ENCODE results near the gene CAST. TPM values are rescaled to one million over a fixed set of nuclear protein-coding genes. Genes with fewer than 3 reads are reported as not detected.
"Not testable (repeated sequence)": the region's sequence is repeated elsewhere in the genome, so short reads cannot be mapped to it uniquely, and the experiment has no call there.

CAST gene
- total RNA-seq, 1 donor from 2014 or later: 239 TPM

DNA sequence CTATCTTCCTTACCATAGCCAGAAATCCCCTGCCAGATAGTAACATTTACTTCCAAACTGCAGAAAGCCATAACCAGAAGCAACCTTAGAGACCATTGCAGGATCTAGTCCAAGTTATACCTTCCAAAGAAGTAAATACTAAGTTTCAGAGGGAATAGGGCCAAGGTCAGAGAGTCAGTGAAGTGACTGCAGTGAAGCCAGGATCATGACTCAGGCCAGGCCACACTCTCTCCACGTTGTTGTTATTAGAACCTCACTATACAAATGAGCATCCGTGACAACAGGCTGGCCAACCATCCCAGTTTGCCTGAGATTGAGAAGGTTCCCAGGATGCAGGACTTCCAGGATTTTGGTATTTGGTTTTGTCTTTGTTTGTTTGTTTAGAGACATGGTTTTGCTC is 134.3 kb downstream of the CAST start:
- Mint-ChIP-seq H3K27ac (no peak overlapping the region), H3K4me3 (no peak overlapping the region), H3K36me3 (peaks cover 57% of the 10 kb centered on the region), H3K4me1 (ENCODE audit: unreplicated experiment) (no peaks in the 10 kb centered on the region), H3K9me3 (no peaks in the 10 kb centered on the region), H3K27me3 (no peaks in the 10 kb centered on the region)
- TF ChIP-seq, protein P1, sequence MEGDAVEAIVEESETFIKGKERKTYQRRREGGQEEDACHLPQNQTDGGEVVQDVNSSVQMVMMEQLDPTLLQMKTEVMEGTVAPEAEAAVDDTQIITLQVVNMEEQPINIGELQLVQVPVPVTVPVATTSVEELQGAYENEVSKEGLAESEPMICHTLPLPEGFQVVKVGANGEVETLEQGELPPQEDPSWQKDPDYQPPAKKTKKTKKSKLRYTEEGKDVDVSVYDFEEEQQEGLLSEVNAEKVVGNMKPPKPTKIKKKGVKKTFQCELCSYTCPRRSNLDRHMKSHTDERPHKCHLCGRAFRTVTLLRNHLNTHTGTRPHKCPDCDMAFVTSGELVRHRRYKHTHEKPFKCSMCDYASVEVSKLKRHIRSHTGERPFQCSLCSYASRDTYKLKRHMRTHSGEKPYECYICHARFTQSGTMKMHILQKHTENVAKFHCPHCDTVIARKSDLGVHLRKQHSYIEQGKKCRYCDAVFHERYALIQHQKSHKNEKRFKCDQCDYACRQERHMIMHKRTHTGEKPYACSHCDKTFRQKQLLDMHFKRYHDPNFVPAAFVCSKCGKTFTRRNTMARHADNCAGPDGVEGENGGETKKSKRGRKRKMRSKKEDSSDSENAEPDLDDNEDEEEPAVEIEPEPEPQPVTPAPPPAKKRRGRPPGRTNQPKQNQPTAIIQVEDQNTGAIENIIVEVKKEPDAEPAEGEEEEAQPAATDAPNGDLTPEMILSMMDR (conservative IDR thresholded peaks at IDR 0.05): no peak
- DNase-seq (ENCODE audit: extremely low spot score, unreplicated experiment): no peak

DNA sequence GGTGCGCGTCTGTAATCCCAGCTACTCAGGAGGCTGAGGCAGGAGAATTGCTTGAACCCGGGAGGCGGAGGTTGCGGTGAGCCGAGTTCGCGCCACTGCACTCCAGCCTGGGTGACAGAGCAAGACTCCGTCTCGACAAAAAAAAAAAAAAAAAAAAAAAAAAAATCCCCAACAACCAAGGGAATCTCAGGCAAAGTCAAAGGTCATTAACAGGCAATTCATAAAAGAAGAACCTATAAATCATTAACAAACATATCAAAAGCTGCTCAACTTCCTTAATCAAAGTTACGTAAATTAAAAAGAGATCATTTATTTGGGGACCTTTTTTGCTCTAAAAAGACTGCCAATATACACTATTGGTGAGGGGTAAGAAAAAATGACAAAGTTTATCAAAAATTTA is 139.5 kb downstream of the CAST start:
- H3K4me3 Mint-ChIP-seq; H3K9me3 Mint-ChIP-seq; H3K27me3 Mint-ChIP-seq; DNase-seq (ENCODE audit: extremely low spot score, unreplicated experiment); H3K27ac Mint-ChIP-seq: not testable (repeated sequence)
- H3K36me3 Mint-ChIP-seq: peaks cover 47% of the 10 kb centered on the region
- H3K4me1 Mint-ChIP-seq (ENCODE audit: unreplicated experiment): peaks cover 25% of the 10 kb centered on the region

GRCh38 chr5:96807075-96807654 is 145.0 kb downstream of the CAST start:
- H3K9me3 Mint-ChIP-seq: no peaks in the 10 kb centered on the region
- peak; percentile 79 for DNase-seq (ENCODE audit: extremely low spot score, unreplicated experiment)
- H3K4me1 Mint-ChIP-seq (ENCODE audit: unreplicated experiment): peaks cover 36% of the 10 kb centered on the region
- peaks cover 18% of the 10 kb centered on the region for H3K36me3 Mint-ChIP-seq
- peak overlapping the region; percentile 93 for H3K4me3 Mint-ChIP-seq
- TF ChIP-seq, protein P1 (conservative IDR thresholded peaks at IDR 0.05): no peak
- peak overlapping the region; percentile 96 for H3K27ac Mint-ChIP-seq
- H3K27me3 Mint-ChIP-seq: peaks cover 4% of the 10 kb centered on the region

DNA sequence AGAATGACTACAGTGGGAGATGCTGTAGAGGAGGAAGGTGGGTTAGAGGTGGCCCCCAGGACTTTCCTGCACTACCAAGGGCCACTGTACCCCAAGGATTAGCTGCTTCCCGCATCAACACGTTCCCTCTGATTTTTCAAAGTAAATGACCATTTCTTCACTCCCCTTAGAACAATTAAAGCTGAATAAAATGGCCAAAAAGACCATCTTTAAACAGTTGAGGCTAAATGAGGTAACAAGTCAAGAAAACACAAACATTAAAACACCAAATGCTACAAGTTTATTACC is 146.3 kb downstream of the CAST start:
- DNase-seq (ENCODE audit: extremely low spot score, unreplicated experiment): no peak
- no peaks in the 10 kb centered on the region for H3K9me3 Mint-ChIP-seq
- peaks cover 4% of the 10 kb centered on the region for H3K27me3 Mint-ChIP-seq
- TF ChIP-seq, protein P1 (conservative IDR thresholded peaks at IDR 0.05): no peak
- H3K4me3 Mint-ChIP-seq: peak overlapping the region; percentile 96
- H3K36me3 Mint-ChIP-seq: peaks cover 10% of the 10 kb centered on the region
- H3K4me1 Mint-ChIP-seq (ENCODE audit: unreplicated experiment): peaks cover 35% of the 10 kb centered on the region
- H3K27ac Mint-ChIP-seq: peak overlapping the region; percentile 100

- Mint-ChIP-seq H3K9me3 (no peaks in the 10 kb centered on the region), H3K27ac (peak overlapping the region; percentile 100), H3K4me3 (peak overlapping the region; percentile 96), H3K4me1 (ENCODE audit: unreplicated experiment) (peaks cover 29% of the 10 kb centered on the region), H3K36me3 (peaks cover 4% of the 10 kb centered on the region), H3K27me3 (peaks cover 4% of the 10 kb centered on the region)
- TF ChIP-seq, protein P1 (conservative IDR thresholded peaks at IDR 0.05): no peak
- no peak for DNase-seq (ENCODE audit: extremely low spot score, unreplicated experiment)
These were observed 146.8 kb downstream of the CAST start for GRCh38 chr5:96808868-96809558.

DNA sequence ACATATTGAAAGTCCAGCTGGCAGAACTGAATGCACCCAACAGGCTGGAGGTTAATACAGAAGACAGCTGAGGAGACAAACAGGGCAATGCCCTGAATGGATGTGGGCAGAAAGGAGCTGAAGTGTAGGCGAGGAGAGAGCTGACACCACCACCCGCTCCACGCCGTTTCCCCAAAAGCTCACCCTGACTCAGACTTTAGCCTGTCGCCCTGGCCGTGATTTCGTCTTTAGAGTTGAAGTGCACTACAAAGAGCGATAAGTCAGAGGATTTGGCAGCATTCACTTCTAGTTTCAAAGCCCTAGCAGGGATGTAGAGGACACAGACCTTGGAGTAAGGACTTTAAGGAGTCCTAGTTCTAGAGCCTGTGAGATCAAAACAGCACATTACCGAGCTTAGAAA is 147.7 kb downstream of the CAST start:
- no peaks in the 10 kb centered on the region for H3K36me3 Mint-ChIP-seq
- H3K4me1 Mint-ChIP-seq (ENCODE audit: unreplicated experiment): peaks cover 26% of the 10 kb centered on the region
- DNase-seq (ENCODE audit: extremely low spot score, unreplicated experiment): no peak

More for the DNA sequence above, 147.7 kb downstream of the CAST start:
- Mint-ChIP-seq H3K27me3 (peaks cover 4% of the 10 kb centered on the region), H3K4me3 (no peak overlapping the region), H3K27ac (no peak overlapping the region), H3K9me3 (no peaks in the 10 kb centered on the region)
- TF ChIP-seq, protein P1 (conservative IDR thresholded peaks at IDR 0.05): no peak

Data from type B pancreatic cell (in vitro differentiated cells).